IMR-90 (cell line): ENCODE results near the gene SAFB2. TPM values are rescaled to one million over a fixed set of nuclear protein-coding genes. Genes with fewer than 3 reads are reported as not detected.

ENCODE experiments used
- ATAC-seq: fragments of 200-7000 bp; cut with Tn5 transposase; 2 replicates; pipeline ENCODE4 v1.9.1; 2020; ENCODE audit warnings: low read depth, mild to moderate bottlenecking, moderate library complexity
- BruUV-seq: library from RNA; stranded (reverse); fragments of 400-500 nt; replicated peaks from 2 replicates; lab custom pipeline; 2021; lab: Mats Ljungman, UMichigan
- CTCF ChIA-PET: fragments of 300-600 bp; formaldehyde crosslinking; extraction: SDS; loops from one replicate; lab custom pipeline; 2021; ENCODE audit warnings: antibody characterized with exemption; lab: Yijun Ruan, JAX
- POLR2A ChIA-PET: fragments of 300-600 bp; sonication (Branson Sonifier 250); formaldehyde crosslinking; loops from one replicate; lab custom pipeline; 2022; ENCODE audit warnings: antibody characterized with exemption; ENCODE audit not compliant: unreplicated experiment; lab: Charles Lee
- DNase-seq: peaks from one replicate; pipeline ENCODE4 v3.0.0; 2013
- H2AFZ ChIP-seq: replicated peaks from 2 replicates; pipeline ENCODE3; 2013; ENCODE audit warnings: low read length, mild to moderate bottlenecking; ENCODE audit not compliant: poor library complexity
- H2AK5ac ChIP-seq: 2 replicates; pipeline ENCODE4 v1.6.1; 2013; ENCODE audit warnings: low read depth, low read length, inconsistent platforms
- H2AK9ac ChIP-seq: replicated peaks from 2 replicates; pipeline ENCODE3; 2013; ENCODE audit warnings: mild to moderate bottlenecking, low read depth, low read length, moderate library complexity; ENCODE audit not compliant: poor library complexity
- H2BK120ac ChIP-seq: 2 replicates; pipeline ENCODE4 v1.6.1; 2013; ENCODE audit warnings: low read depth, low read length, inconsistent platforms
- H2BK15ac ChIP-seq: 3 replicates; pipeline ENCODE4 v1.6.1; 2013; ENCODE audit warnings: low read depth, low read length, inconsistent platforms
- H2BK20ac ChIP-seq: 2 replicates; pipeline ENCODE4 v1.6.1; 2013; ENCODE audit warnings: low read depth, mild to moderate bottlenecking, inconsistent platforms, low read length, moderate library complexity
- H2BK5ac ChIP-seq: 2 replicates; pipeline ENCODE4 v1.6.1; 2013; ENCODE audit warnings: mild to moderate bottlenecking, low read depth, low read length, inconsistent platforms; ENCODE audit not compliant: poor library complexity, severe bottlenecking
- H3K14ac ChIP-seq: replicated peaks from 2 replicates; pipeline ENCODE4 v1.6.1; 2013; ENCODE audit warnings: low read depth, low read length, inconsistent platforms
- H3K18ac ChIP-seq: 2 replicates; pipeline ENCODE4 v1.6.1; 2013; ENCODE audit warnings: low read depth, low read length, control low read depth
- H3K23ac ChIP-seq: 2 replicates; pipeline ENCODE4 v1.6.1; 2013; ENCODE audit warnings: low read depth, low read length, inconsistent platforms
- H3K27ac ChIP-seq: 2 replicates; pipeline ENCODE4 v1.5.1; 2013; ENCODE audit warnings: mild to moderate bottlenecking, control low read depth, low read length; ENCODE audit not compliant: insufficient read depth
- H3K27me3 ChIP-seq: 2 replicates; pipeline ENCODE4 v1.6.1; 2013; ENCODE audit warnings: low read length; ENCODE audit not compliant: control insufficient read depth, insufficient read depth
- H3K36me3 ChIP-seq: 2 replicates; pipeline ENCODE4 v1.6.1; 2013; ENCODE audit warnings: low read length, mixed read lengths; ENCODE audit not compliant: control insufficient read depth, insufficient read depth
- H3K4ac ChIP-seq: 2 replicates; pipeline ENCODE4 v1.6.1; 2013; ENCODE audit warnings: low read depth, low read length, inconsistent platforms
- H3K4me1 ChIP-seq: 2 replicates; pipeline ENCODE4 v1.6.1; 2013; ENCODE audit warnings: low read length, mixed read lengths; ENCODE audit not compliant: control insufficient read depth, insufficient read depth
- H3K4me2 ChIP-seq: 2 replicates; pipeline ENCODE4 v1.6.1; 2013; ENCODE audit warnings: low read depth, mild to moderate bottlenecking, control low read depth, low read length, moderate library complexity
- H3K4me3 ChIP-seq: 2 replicates; pipeline ENCODE4 v1.5.1; 2013; ENCODE audit warnings: low read depth, mild to moderate bottlenecking, control low read depth, low read length, moderate library complexity; ENCODE audit not compliant: insufficient read depth
- H3K56ac ChIP-seq: 2 replicates; pipeline ENCODE4 v1.6.1; 2013; ENCODE audit warnings: low read length, inconsistent platforms; ENCODE audit not compliant: insufficient read depth; ENCODE audit errors: extremely low read depth
- H3K79me1 ChIP-seq, 2 experiments: 2 replicates each; pipeline ENCODE4 v1.6.1; 2013; ENCODE audit warnings: low read length in 2 of 2, inconsistent platforms in 1 of 2, low read depth in 1 of 2
- H3K9ac ChIP-seq: 2 replicates; pipeline ENCODE4 v1.6.1; 2013; ENCODE audit warnings: low read depth, low read length, control low read depth
- H3K9me1 ChIP-seq: 2 replicates; pipeline ENCODE4 v1.6.1; 2013; ENCODE audit warnings: low read length, inconsistent platforms; ENCODE audit not compliant: insufficient read depth
- H3K9me3 ChIP-seq: 2 replicates; pipeline ENCODE4 v1.6.1; 2013; ENCODE audit warnings: low read length; ENCODE audit not compliant: control insufficient read depth, insufficient read depth
- H4K20me1 ChIP-seq: 2 replicates; pipeline ENCODE4 v1.6.1; 2013; ENCODE audit warnings: low read length, inconsistent platforms; ENCODE audit not compliant: insufficient read depth
- H4K5ac ChIP-seq: 2 replicates; pipeline ENCODE4 v1.6.1; 2013; ENCODE audit warnings: mild to moderate bottlenecking, low read depth, low read length, control low read depth
- H4K8ac ChIP-seq, 2 experiments: 2 replicates each; pipeline ENCODE4 v1.6.1; 2013; ENCODE audit warnings: low read depth in 2 of 2, low read length in 2 of 2, control low read depth in 1 of 2, inconsistent platforms in 1 of 2
- H4K91ac ChIP-seq: 2 replicates; pipeline ENCODE4 v1.6.1; 2013; ENCODE audit warnings: low read depth, low read length, inconsistent platforms; ENCODE audit not compliant: insufficient read depth
- BHLHE40 ChIP-seq: fragments of 150-350 bp; IDR thresholded peaks from 2 replicates; pipeline ENCODE4 v1.6.1; 2016; ENCODE audit warnings: mild to moderate bottlenecking, low read depth, low read length
- FOS ChIP-seq: fragments of 150-350 bp; IDR thresholded peaks from 2 replicates; pipeline ENCODE4 v1.6.1; 2016; ENCODE audit warnings: low read depth, low read length
- MXI1 ChIP-seq: IDR thresholded peaks from 2 replicates; pipeline ENCODE4 v1.6.1; 2012; ENCODE audit warnings: low read depth, mild to moderate bottlenecking, low read length, moderate library complexity, borderline replicate concordance
- RAD21 ChIP-seq: IDR thresholded peaks from 2 replicates; pipeline ENCODE4 v1.6.1; 2012; ENCODE audit warnings: low read length, improper control_type of control experiment
- WGBS, 2 experiments: methylation state at CpG; one replicate each; pipeline versions ENCODE4 v1.1.5 to v1.1.7; 2013; ENCODE audit warnings: missing lambda C conversion rate in 2 of 2; ENCODE audit not compliant: insufficient read length in 1 of 2; ENCODE audit errors: extremely low coverage in 2 of 2; 5-methylcytosine and 5-hydroxymethylcytosine counted together
- dilution Hi-C: fragments of 300-500 bp; cut with HindIII; formaldehyde crosslinking; loops from one replicate; pipeline ENCODE4 v1.14.3; 2018; ENCODE audit warnings: low sequenced_read_pairs; ENCODE audit not compliant: unreplicated experiment
- in situ Hi-C: fragments of 300-500 bp; cut with MboI; formaldehyde crosslinking; loops from 3 replicates; pipeline ENCODE4 v1.14.3; 2019; ENCODE audit warnings: low sequenced_read_pairs, inconsistent platforms, mixed read lengths
- intact Hi-C: fragments of 100-400 bp; cut with micrococcal nuclease; formaldehyde crosslinking; loops from 2 replicates; pipeline ENCODE4 v1.10.0; 2022
- polyA plus RNA-seq, 3 experiments: library from polyadenylated mRNA; depleted of rRNA; stranded (reverse); fragments of >200 nt; gene quantifications; 2 replicates each; pipeline ENCODE4 v1.2.3, GENCODE V29; 2012; ENCODE audit warnings: low replicate concordance in 1 of 3
- total RNA-seq: library from RNA; depleted of rRNA; stranded (reverse); fragments of >200 nt; gene quantifications from 2 replicates; pipeline ENCODE4 v1.2.3, GENCODE V29; 2012
- TF ChIP-seq, protein P1 (sequence below): conservative IDR thresholded peaks from 2 replicates; pipeline ENCODE4 v1.5.1; 2012; ENCODE audit warnings: mild to moderate bottlenecking, low read depth, low read length, improper control_type of control experiment

SAFB2 gene
- total and polyA plus RNA-seq, 2 of the 4 experiments (the other 2 are of a cell fraction) = 11.8 to 26.2 TPM

- no peak overlapping the region for H3K18ac ChIP-seq
- ATAC-seq = no peak
- CTCF ChIA-PET = no interaction called here
- no peak overlapping the region for H2AFZ ChIP-seq
- H4K20me1 ChIP-seq = peaks cover 75% of the 10 kb centered on the region
- TF ChIP-seq, protein P1, sequence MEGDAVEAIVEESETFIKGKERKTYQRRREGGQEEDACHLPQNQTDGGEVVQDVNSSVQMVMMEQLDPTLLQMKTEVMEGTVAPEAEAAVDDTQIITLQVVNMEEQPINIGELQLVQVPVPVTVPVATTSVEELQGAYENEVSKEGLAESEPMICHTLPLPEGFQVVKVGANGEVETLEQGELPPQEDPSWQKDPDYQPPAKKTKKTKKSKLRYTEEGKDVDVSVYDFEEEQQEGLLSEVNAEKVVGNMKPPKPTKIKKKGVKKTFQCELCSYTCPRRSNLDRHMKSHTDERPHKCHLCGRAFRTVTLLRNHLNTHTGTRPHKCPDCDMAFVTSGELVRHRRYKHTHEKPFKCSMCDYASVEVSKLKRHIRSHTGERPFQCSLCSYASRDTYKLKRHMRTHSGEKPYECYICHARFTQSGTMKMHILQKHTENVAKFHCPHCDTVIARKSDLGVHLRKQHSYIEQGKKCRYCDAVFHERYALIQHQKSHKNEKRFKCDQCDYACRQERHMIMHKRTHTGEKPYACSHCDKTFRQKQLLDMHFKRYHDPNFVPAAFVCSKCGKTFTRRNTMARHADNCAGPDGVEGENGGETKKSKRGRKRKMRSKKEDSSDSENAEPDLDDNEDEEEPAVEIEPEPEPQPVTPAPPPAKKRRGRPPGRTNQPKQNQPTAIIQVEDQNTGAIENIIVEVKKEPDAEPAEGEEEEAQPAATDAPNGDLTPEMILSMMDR = no peak
- TF ChIP-seq MXI1 (peak; percentile 91), FOS (no peak), BHLHE40 (no peak), RAD21 (no peak)
- peak overlapping the region; percentile 94 for H3K4ac ChIP-seq
- peak overlapping the region; percentile 98 for H3K14ac ChIP-seq
- DNase-seq = peak; percentile 61
- H3K36me3 ChIP-seq = peaks cover 41% of the 10 kb centered on the region
- no peak overlapping the region for H2BK20ac ChIP-seq
- peaks cover 19% of the 10 kb centered on the region for H3K4me1 ChIP-seq
- H4K91ac ChIP-seq = peak overlapping the region; percentile 90; the same call in 1 of the 2 replicates
- peaks cover 10 to 68% of the 10 kb centered on the region in 2 experiments for H3K79me1 ChIP-seq
- H4K5ac ChIP-seq = peak overlapping the region; percentile 83; the same call in 1 of the 2 replicates
- TSS peak; percentile 20 for BruUV-seq
- H3K9ac ChIP-seq = peak overlapping the region; percentile 80
- WGBS, 2 experiments = 0% methylated on average over 4 of the region's 20 CpGs; no CpG with 5 or more reads in 1 of the 2 experiments
- peak overlapping the region; percentile 71 for H2BK5ac ChIP-seq
- H3K4me2 ChIP-seq = peak overlapping the region; percentile 76
- H3K9me1 ChIP-seq = peaks cover 19% of the 10 kb centered on the region
- peak overlapping the region; percentile 88 for H3K56ac ChIP-seq
- H2AK5ac ChIP-seq = peak overlapping the region; percentile 99
- peak overlapping the region; percentile 100 for H2AK9ac ChIP-seq
- H3K27me3 ChIP-seq = no peaks in the 10 kb centered on the region
- dilution Hi-C loops (no loop called here), intact Hi-C loops (loop anchor here (5.0 kb wide), 1 partner anchor 43 kb away; no protein-coding TSS in a partner anchor), in situ Hi-C loops (no loop called here)
- H4K8ac ChIP-seq = peak overlapping the region in 1 of 2 experiments; percentile 87; a peak in 1 of 4 replicates
- POLR2A ChIA-PET = no interaction called here
- H2BK15ac ChIP-seq = no peak overlapping the region
- peak overlapping the region; percentile 64 for H3K4me3 ChIP-seq
- H3K27ac ChIP-seq = peak overlapping the region; percentile 82
- no peak overlapping the region for H2BK120ac ChIP-seq
- H3K23ac ChIP-seq = peak overlapping the region; percentile 96
- no peaks in the 10 kb centered on the region for H3K9me3 ChIP-seq
Measured at GRCh38 chr19:5624018-5624663, 1.6 kb upstream of the SAFB2 start.
